HCT116 (cell line): ENCODE results near the gene JSRP1. TPM values are rescaled to one million over a fixed set of nuclear protein-coding genes. Genes with fewer than 3 reads are reported as not detected.

Source experiments
- ATAC-seq: fragments of 200-7000 bp; cut with Tn5 transposase; 2 replicates; pipeline ENCODE4 v1.9.1; 2020; ENCODE audit warnings: mild to moderate bottlenecking, moderate library complexity
- BruUV-seq: library from RNA; stranded (reverse); fragments of 400-500 nt; replicated peaks from 2 replicates; lab custom pipeline; 2021; lab: Mats Ljungman, UMichigan
- CTCF ChIA-PET: fragments of 300-600 bp; sonication (Branson Sonifier 250); formaldehyde crosslinking; loops from one replicate; lab custom pipeline; 2021; ENCODE audit warnings: antibody characterized with exemption; lab: Charles Lee
- POLR2A ChIA-PET: fragments of 300-600, 350-600 bp; sonication (Branson Sonifier 250); formaldehyde crosslinking; loops from one replicate; lab custom pipeline; 2021; ENCODE audit warnings: antibody characterized with exemption; lab: Charles Lee
- RAD21 ChIA-PET, 2 experiments: fragments of 300-600 bp; sonication (Branson Sonifier 250); formaldehyde crosslinking; loops; one replicate each; lab custom pipeline; 2023; ENCODE audit warnings: low total read pairs in 2 of 2; ENCODE audit not compliant: uncharacterized antibody in 2 of 2, unreplicated experiment in 2 of 2, low non-redundant PET in 1 of 2; lab: Charles Lee
- DNase-seq: peaks from one replicate; pipeline ENCODE4 v3.0.0-alpha.2; 2010; ENCODE audit warnings: low read depth, low spot score
- H2AFZ ChIP-seq: fragments of 200-600 bp; shearing (Covaris generic), sonication (generic); 2 replicates; pipeline ENCODE4 v1.6.1; 2017; ENCODE audit warnings: low read depth, mixed run types, mixed read lengths, antibody characterized with exemption, low read length; ENCODE audit not compliant: poor library complexity, severe bottlenecking
- H3K27ac ChIP-seq: 2 replicates; pipeline ENCODE4 v1.5.1; 2012; ENCODE audit warnings: low read depth, low read length
- H3K27me3 ChIP-seq: fragments of 200-600 bp; sonication (generic); 2 replicates; pipeline ENCODE4 v1.6.1; 2016; ENCODE audit warnings: mixed run types, low read length, mixed read lengths; ENCODE audit not compliant: insufficient read depth
- H3K36me3 ChIP-seq, 2 experiments: fragments of 200-500 bp in 1 of 2; fragments of 200-600 bp in 1 of 2; sonication (Bioruptor generic) in 1 of 2; sonication (generic) in 1 of 2; 2 replicates each; pipeline versions ENCODE4 v1.5.1 to v1.6.1; 2014 to 2016; ENCODE audit warnings: low read length in 2 of 2, inconsistent platforms in 1 of 2, mixed read lengths in 1 of 2, mixed run types in 1 of 2; ENCODE audit not compliant: insufficient read depth in 2 of 2, control insufficient read depth in 1 of 2
- H3K4me1 ChIP-seq, 2 experiments: fragments of 200-600 bp in 1 of 2; sonication (generic) in 1 of 2; 2 replicates each; pipeline versions ENCODE4 v1.5.1 to v1.6.1; 2012 to 2017; ENCODE audit warnings: low read length in 2 of 2, inconsistent platforms in 1 of 2, mild to moderate bottlenecking in 1 of 2, mixed read lengths in 1 of 2, mixed run types in 1 of 2, moderate library complexity in 1 of 2; ENCODE audit not compliant: insufficient read depth in 2 of 2, control insufficient read depth in 1 of 2
- H3K4me2 ChIP-seq: fragments of 200-600 bp; sonication (generic); 2 replicates; pipeline ENCODE4 v1.6.1; 2017; ENCODE audit warnings: mixed run types, low read length, mixed read lengths
- H3K4me3 ChIP-seq, 2 experiments: fragments of 200-600 bp in 1 of 2; sonication (generic) in 1 of 2; replicated peaks in 1 of 2; 2 replicates each; pipeline ENCODE4 v1.5.1; 2011 to 2016; ENCODE audit warnings: low read length in 2 of 2, control low read depth in 1 of 2, low read depth in 1 of 2, mild to moderate bottlenecking in 1 of 2, mixed read lengths in 1 of 2, mixed run types in 1 of 2
- H3K79me2 ChIP-seq: fragments of 200-600 bp; sonication (generic); 2 replicates; pipeline ENCODE4 v1.6.1; 2017; ENCODE audit warnings: mild to moderate bottlenecking, mixed run types, low read length, moderate library complexity, mixed read lengths; ENCODE audit not compliant: insufficient read depth
- H3K9ac ChIP-seq: fragments of 200-600 bp; sonication (generic); 2 replicates; pipeline ENCODE4 v1.6.1; 2016; ENCODE audit warnings: low read length, mixed read lengths
- H3K9me2 ChIP-seq: fragments of 200-600 bp; sonication (generic), shearing (Covaris generic); 2 replicates; pipeline ENCODE4 v1.6.1; 2017; ENCODE audit warnings: mixed run types, mild to moderate bottlenecking, moderate library complexity; ENCODE audit not compliant: insufficient read depth
- H3K9me3 ChIP-seq, 2 experiments: fragments of 200-500 bp in 1 of 2; fragments of 200-600 bp in 1 of 2; sonication (Bioruptor generic) in 1 of 2; sonication (generic) in 1 of 2; 2 replicates each; pipeline ENCODE4 v1.6.1; 2014 to 2017; ENCODE audit warnings: low read length in 2 of 2, mixed read lengths in 2 of 2, inconsistent platforms in 1 of 2, low read depth in 1 of 2, mild to moderate bottlenecking in 1 of 2, mixed run types in 1 of 2, moderate library complexity in 1 of 2; ENCODE audit not compliant: control insufficient read depth in 1 of 2, insufficient read depth in 1 of 2
- H4K20me1 ChIP-seq: fragments of 200-600 bp; sonication (generic), shearing (Covaris generic); 2 replicates; pipeline ENCODE4 v1.6.1; 2017; ENCODE audit warnings: mixed run types, mild to moderate bottlenecking, moderate library complexity; ENCODE audit not compliant: insufficient read depth
- CBX3 ChIP-seq: IDR thresholded peaks from 2 replicates; pipeline ENCODE4 v1.6.1; 2012; ENCODE audit warnings: low read depth
- CEBPB ChIP-seq: IDR thresholded peaks from 2 replicates; pipeline ENCODE4 v1.6.1; 2012; ENCODE audit warnings: low read depth
- ELF1 ChIP-seq: IDR thresholded peaks from 2 replicates; pipeline ENCODE4 v1.6.1; 2012; ENCODE audit warnings: low read depth, borderline replicate concordance
- EZH2phosphoT487 ChIP-seq: fragments of 200-600 bp; IDR thresholded peaks from 2 replicates; pipeline ENCODE4 v1.6.1; 2018; ENCODE audit warnings: antibody characterized with exemption, borderline replicate concordance
- JUND ChIP-seq: IDR thresholded peaks from 2 replicates; pipeline ENCODE4 v1.6.1; 2012
- POLR2A ChIP-seq: IDR thresholded peaks from 2 replicates; pipeline ENCODE4 v1.7.0; 2011; ENCODE audit warnings: borderline replicate concordance; ENCODE audit not compliant: insufficient read depth, insufficient read length; ENCODE audit errors: extremely low read depth
- RAD21 ChIP-seq: IDR thresholded peaks from 2 replicates; pipeline ENCODE4 v1.6.1; 2012; ENCODE audit warnings: low read depth, mild to moderate bottlenecking
- SIN3A ChIP-seq: IDR thresholded peaks from 2 replicates; pipeline ENCODE4 v1.6.1; 2012; ENCODE audit warnings: low read depth
- SRF ChIP-seq: IDR thresholded peaks from 2 replicates; pipeline ENCODE4 v1.6.1; 2012; ENCODE audit warnings: low read depth
- TCF7L2 ChIP-seq: IDR thresholded peaks from 2 replicates; pipeline ENCODE4 v1.7.0; 2011; ENCODE audit warnings: borderline replicate concordance, inconsistent platforms; ENCODE audit not compliant: insufficient read depth, insufficient read length; ENCODE audit errors: extremely low read depth
- YY1 ChIP-seq: IDR thresholded peaks from 2 replicates; pipeline ENCODE4 v1.6.1; 2011; ENCODE audit warnings: low read length, low read depth, moderate library complexity, mild to moderate bottlenecking; ENCODE audit not compliant: insufficient replicate concordance; ENCODE audit errors: extremely low read depth
- ZNF274 ChIP-seq: fragments of 200-500 bp; sonication (Bioruptor generic); IDR thresholded peaks from 2 replicates; pipeline ENCODE4 v1.6.1; 2014; ENCODE audit warnings: mild to moderate bottlenecking, low read depth, low read length, inconsistent platforms
- intact Hi-C: fragments of 100-400 bp; cut with micrococcal nuclease; formaldehyde crosslinking; loops from 2 replicates; pipeline ENCODE4 v1.10.0; 2022
- total RNA-seq: library from RNA; stranded (reverse); gene quantifications from one replicate; pipeline ENCODE4 v1.2.1, GENCODE V29; 2021; ENCODE audit not compliant: unreplicated experiment
- TF ChIP-seq, protein P1 (sequence below): IDR thresholded peaks from 2 replicates; pipeline ENCODE4 v1.6.1; 2012
- TF ChIP-seq, protein P2 (sequence below): IDR thresholded peaks from 2 replicates; pipeline ENCODE4 v1.6.1; 2011; ENCODE audit warnings: mild to moderate bottlenecking, low read length, moderate library complexity; ENCODE audit not compliant: insufficient replicate concordance; ENCODE audit errors: extremely low read depth
- TF ChIP-seq, protein P3 (sequence below): IDR thresholded peaks from 2 replicates; pipeline ENCODE4 v1.6.1; 2012
- TF ChIP-seq, protein P4 (sequence below), 3 experiments: fragments of 200-600 bp in 1 of 3; sonication (generic) in 1 of 3; IDR thresholded peaks in 2 of 3; conservative IDR thresholded peaks in 1 of 3; 2 replicates each; pipeline ENCODE4 v1.5.1; 2012 to 2017; ENCODE audit warnings: low read depth in 2 of 3, low read length in 2 of 3, antibody characterized with exemption in 1 of 3, borderline replicate concordance in 1 of 3, control low read depth in 1 of 3, mild to moderate bottlenecking in 1 of 3, mixed read lengths in 1 of 3, mixed run types in 1 of 3, moderate library complexity in 1 of 3; ENCODE audit not compliant: insufficient read depth in 1 of 3

JSRP1 gene
- total RNA-seq, 1 experiment from 2014 or later = 0.30 TPM

DNA sequence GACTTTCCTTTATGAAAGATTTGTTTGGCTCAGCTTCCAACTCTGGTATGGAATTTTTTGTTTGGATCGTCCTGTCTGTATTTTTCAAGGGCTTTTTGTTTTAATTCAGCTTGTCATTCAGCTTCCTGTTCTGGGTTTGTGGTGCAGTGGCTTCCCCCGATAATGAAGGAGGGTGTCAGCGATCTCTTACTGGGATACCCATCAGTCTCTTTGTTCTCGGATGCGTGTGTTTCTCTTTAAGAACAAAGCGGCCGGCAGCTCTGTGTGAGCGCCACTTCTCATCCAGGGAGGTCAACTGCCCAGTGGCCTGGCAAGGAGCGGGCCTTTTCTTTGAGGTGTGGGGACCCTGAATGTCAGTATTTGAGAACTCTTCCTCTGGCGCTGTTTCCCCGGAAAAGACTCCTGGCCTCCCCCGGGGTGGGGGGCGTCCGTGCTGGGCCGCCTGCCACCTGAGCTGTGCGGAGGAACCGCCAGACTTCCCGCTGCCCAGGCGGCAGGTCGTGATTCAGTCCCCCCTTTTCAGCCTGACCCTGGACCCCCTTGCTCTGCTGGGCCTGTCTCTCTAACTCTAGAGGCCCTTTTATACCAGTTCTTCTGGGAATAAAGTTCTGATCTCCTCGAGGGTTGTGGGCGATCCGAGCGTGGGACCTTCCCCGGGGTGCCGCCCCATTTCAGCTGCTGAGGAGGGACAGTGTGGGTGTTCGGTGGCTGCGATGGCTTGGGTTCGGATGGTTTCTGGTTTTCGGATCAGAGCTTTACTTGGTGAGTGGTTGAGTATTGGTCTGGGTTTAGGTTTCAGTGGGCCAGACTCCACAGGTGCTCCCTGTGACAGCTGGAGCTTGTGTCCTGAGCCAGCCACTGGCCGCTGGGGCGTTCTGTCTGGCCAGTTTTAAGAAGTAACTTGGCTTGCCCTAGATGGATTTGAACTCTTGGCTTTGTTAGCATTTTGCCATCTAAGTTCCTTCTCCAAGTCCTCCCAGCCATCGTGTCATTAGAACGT is 16.1 kb downstream of the JSRP1 start:
- ChIA-PET POLR2A (interaction anchor here (0.8 kb wide), 1 partner anchor 30 kb away, joined by 3 read pairs; no protein-coding TSS in a partner anchor), RAD21 (interaction anchor here in 1 of 2 experiments (0.7 kb wide), 1 partner anchor 35 kb away, joined by 4 read pairs; no protein-coding TSS in a partner anchor), CTCF (interaction anchor here (1.9 kb wide), 1 partner anchor 22 kb away, joined by 7 read pairs; no protein-coding TSS in a partner anchor)
- Histone ChIP-seq H3K9me2 (no peaks in the 10 kb centered on the region), H3K9me3 (no peaks in the 10 kb centered on the region), H3K27me3 (no peaks in the 10 kb centered on the region), H3K36me3 (peaks cover 27 to 68% of the 10 kb centered on the region in 2 experiments), H2AFZ (no peak overlapping the region), H4K20me1 (peaks cover 39% of the 10 kb centered on the region; the same call in 1 of the 2 replicates), H3K9ac (no peak overlapping the region), H3K4me3 (no peak overlapping the region), H3K27ac (no peak overlapping the region; the same call in 1 of the 2 replicates), H3K4me2 (peak overlapping the region; percentile 33; the same call in 1 of the 2 replicates), H3K4me1 (peaks cover 15 to 38% of the 10 kb centered on the region in 2 experiments; a peak in 3 of 4 replicates), H3K79me2 (peaks cover 95% of the 10 kb centered on the region)
- ATAC-seq (no peak), DNase-seq (no peak)
- no TSS peak for BruUV-seq
- intact Hi-C loops = loop anchor here (5.0 kb wide), 1 partner anchor 78 kb away; the partner anchor contains the start of gene DOT1L
- no peak for TF ChIP-seq CEBPB
- no peak for TF ChIP-seq POLR2A
- TF ChIP-seq JUND = no peak
- TF ChIP-seq RAD21 = no peak
- TF ChIP-seq, protein P1, sequence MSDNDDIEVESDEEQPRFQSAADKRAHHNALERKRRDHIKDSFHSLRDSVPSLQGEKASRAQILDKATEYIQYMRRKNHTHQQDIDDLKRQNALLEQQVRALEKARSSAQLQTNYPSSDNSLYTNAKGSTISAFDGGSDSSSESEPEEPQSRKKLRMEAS = no peak
- TF ChIP-seq TCF7L2 = no peak
- no peak for TF ChIP-seq YY1
- TF ChIP-seq CBX3 = no peak
- TF ChIP-seq, protein P2, sequence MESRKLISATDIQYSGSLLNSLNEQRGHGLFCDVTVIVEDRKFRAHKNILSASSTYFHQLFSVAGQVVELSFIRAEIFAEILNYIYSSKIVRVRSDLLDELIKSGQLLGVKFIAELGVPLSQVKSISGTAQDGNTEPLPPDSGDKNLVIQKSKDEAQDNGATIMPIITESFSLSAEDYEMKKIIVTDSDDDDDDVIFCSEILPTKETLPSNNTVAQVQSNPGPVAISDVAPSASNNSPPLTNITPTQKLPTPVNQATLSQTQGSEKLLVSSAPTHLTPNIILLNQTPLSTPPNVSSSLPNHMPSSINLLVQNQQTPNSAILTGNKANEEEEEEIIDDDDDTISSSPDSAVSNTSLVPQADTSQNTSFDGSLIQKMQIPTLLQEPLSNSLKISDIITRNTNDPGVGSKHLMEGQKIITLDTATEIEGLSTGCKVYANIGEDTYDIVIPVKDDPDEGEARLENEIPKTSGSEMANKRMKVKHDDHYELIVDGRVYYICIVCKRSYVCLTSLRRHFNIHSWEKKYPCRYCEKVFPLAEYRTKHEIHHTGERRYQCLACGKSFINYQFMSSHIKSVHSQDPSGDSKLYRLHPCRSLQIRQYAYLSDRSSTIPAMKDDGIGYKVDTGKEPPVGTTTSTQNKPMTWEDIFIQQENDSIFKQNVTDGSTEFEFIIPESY = no peak
- TF ChIP-seq EZH2phosphoT487 = no peak
- TF ChIP-seq SIN3A = no peak
- TF ChIP-seq, protein P3, sequence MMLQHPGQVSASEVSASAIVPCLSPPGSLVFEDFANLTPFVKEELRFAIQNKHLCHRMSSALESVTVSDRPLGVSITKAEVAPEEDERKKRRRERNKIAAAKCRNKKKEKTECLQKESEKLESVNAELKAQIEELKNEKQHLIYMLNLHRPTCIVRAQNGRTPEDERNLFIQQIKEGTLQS = no peak
- no peak for TF ChIP-seq SRF
- TF ChIP-seq, protein P4, sequence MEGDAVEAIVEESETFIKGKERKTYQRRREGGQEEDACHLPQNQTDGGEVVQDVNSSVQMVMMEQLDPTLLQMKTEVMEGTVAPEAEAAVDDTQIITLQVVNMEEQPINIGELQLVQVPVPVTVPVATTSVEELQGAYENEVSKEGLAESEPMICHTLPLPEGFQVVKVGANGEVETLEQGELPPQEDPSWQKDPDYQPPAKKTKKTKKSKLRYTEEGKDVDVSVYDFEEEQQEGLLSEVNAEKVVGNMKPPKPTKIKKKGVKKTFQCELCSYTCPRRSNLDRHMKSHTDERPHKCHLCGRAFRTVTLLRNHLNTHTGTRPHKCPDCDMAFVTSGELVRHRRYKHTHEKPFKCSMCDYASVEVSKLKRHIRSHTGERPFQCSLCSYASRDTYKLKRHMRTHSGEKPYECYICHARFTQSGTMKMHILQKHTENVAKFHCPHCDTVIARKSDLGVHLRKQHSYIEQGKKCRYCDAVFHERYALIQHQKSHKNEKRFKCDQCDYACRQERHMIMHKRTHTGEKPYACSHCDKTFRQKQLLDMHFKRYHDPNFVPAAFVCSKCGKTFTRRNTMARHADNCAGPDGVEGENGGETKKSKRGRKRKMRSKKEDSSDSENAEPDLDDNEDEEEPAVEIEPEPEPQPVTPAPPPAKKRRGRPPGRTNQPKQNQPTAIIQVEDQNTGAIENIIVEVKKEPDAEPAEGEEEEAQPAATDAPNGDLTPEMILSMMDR (IDR thresholded peaks at IDR 0.05 in 2 of 3, conservative IDR thresholded peaks at IDR 0.05 in 1 of 3; ENCODE audit: borderline replicate concordance in 1 of 3, insufficient read depth in 1 of 3, low read depth in 2 of 3, low read length in 2 of 3) = no peak
- TF ChIP-seq ZNF274 = no peak
- TF ChIP-seq ELF1 = no peak
